COLO829 (cell line): ENCODE measurements around the gene MX1.

Source experiments
- DNase-seq: peaks from one replicate; pipeline ENCODE4 v3.0.0; 2012; ENCODE audit warnings: low spot score

MX1 gene

GRCh38 chr21:41491412-41491811 lies 65.4 kb downstream of the MX1 start:
- no peak for DNase-seq

GRCh38 chr21:41494242-41494641 lies 68.2 kb downstream of the MX1 start:
- no peak for DNase-seq

- DNase-seq = no peak
These were observed 71.0 kb downstream of the MX1 start for GRCh38 chr21:41497008-41497407.

- no peak for DNase-seq
These were observed 71.7 kb downstream of the MX1 start for GRCh38 chr21:41497788-41498187.

GRCh38 chr21:41499920-41500319 lies 73.9 kb downstream of the MX1 start:
- DNase-seq = no peak

- DNase-seq = no peak
These were observed 74.3 kb downstream of the MX1 start for GRCh38 chr21:41500363-41500762.

GRCh38 chr21:41500931-41501381 lies 74.9 kb downstream of the MX1 start:
- DNase-seq = no peak

- peak; percentile 23 for DNase-seq
These were observed 75.9 kb downstream of the MX1 start for GRCh38 chr21:41501919-41502318.

GRCh38 chr21:41503331-41503730 lies 77.3 kb downstream of the MX1 start:
- no peak for DNase-seq

GRCh38 chr21:41504030-41504429 lies 78.0 kb downstream of the MX1 start:
- no peak for DNase-seq

- DNase-seq = no peak
These were observed 80.1 kb downstream of the MX1 start for GRCh38 chr21:41506005-41506594.

GRCh38 chr21:41506611-41507520 lies 80.8 kb downstream of the MX1 start:
- DNase-seq = no peak

- DNase-seq = no peak
These were observed 81.7 kb downstream of the MX1 start, which contains the start of gene TMPRSS2 for GRCh38 chr21:41507521-41508414. Gene TMPRSS2 (minus strand): TSS chr21:41508158. CDS start chr21:41498133, 10,025 bp downstream.

GRCh38 chr21:41508415-41509144 lies 82.5 kb downstream of the MX1 start:
- no peak for DNase-seq
